H1 (cell line): ENCODE data around the gene PLAA. TPM values are rescaled to one million over a fixed set of nuclear protein-coding genes. Genes with fewer than 3 reads are reported as not detected.

Experiments used
- CTCF ChIA-PET: fragments of 300-600 bp; sonication (Branson Sonifier 250); formaldehyde crosslinking; loops from one replicate; lab custom pipeline; 2021; ENCODE audit not compliant: partially characterized antibody; lab: Charles Lee
- POLR2A ChIA-PET: fragments of 300-600 bp; sonication (Branson Sonifier 250); formaldehyde crosslinking; loops from one replicate; lab custom pipeline; 2021; ENCODE audit warnings: inconsistent platforms; ENCODE audit not compliant: partially characterized antibody; lab: Charles Lee
- DNase-seq, 2 experiments: peaks; one replicate each; pipeline versions ENCODE4 v3.0.0 to v3.0.0-alpha.2; 2010 to 2022; ENCODE audit warnings: low spot score in 2 of 2, low read depth in 1 of 2, mixed read lengths in 1 of 2
- FAIRE-seq: peaks from 2 replicates; lab custom pipeline; 2011; peaks lifted over from hg19 to GRCh38; lab: Jason Lieb, UNC
- H2AFZ ChIP-seq: 2 replicates; pipeline ENCODE4 v1.8.1; 2012; ENCODE audit warnings: low read length, inconsistent platforms
- H2AK5ac ChIP-seq: 2 replicates; pipeline ENCODE4 v1.6.1; 2013; ENCODE audit warnings: low read depth, low read length
- H2BK120ac ChIP-seq: replicated peaks from 2 replicates; pipeline ENCODE3; 2013; ENCODE audit warnings: low read depth, low read length, inconsistent platforms
- H2BK12ac ChIP-seq: 2 replicates; pipeline ENCODE4 v1.6.1; 2013; ENCODE audit warnings: low read depth, low read length
- H2BK15ac ChIP-seq: 2 replicates; pipeline ENCODE4 v1.6.1; 2013; ENCODE audit warnings: low read length
- H2BK20ac ChIP-seq: 2 replicates; pipeline ENCODE4 v1.6.1; 2013; ENCODE audit warnings: low read length
- H2BK5ac ChIP-seq: 2 replicates; pipeline ENCODE4 v1.6.1; 2013; ENCODE audit warnings: low read depth, low read length
- H3K14ac ChIP-seq: 2 replicates; pipeline ENCODE4 v1.6.1; 2013; ENCODE audit warnings: inconsistent platforms; ENCODE audit not compliant: insufficient read length
- H3K18ac ChIP-seq: 2 replicates; pipeline ENCODE4 v1.6.1; 2013; ENCODE audit warnings: low read length; ENCODE audit errors: extremely low read depth
- H3K23ac ChIP-seq: 2 replicates; pipeline ENCODE4 v1.6.1; 2013; ENCODE audit warnings: inconsistent platforms; ENCODE audit not compliant: insufficient read length
- H3K23me2 ChIP-seq: 2 replicates; pipeline ENCODE4 v1.6.1; 2013; ENCODE audit warnings: low read depth, low read length
- H3K27ac ChIP-seq: 2 replicates; pipeline ENCODE4 v1.6.1; 2011; ENCODE audit warnings: low read depth, low read length, inconsistent platforms
- H3K27me3 ChIP-seq, 4 experiments: replicated peaks in 1 of 4; 1 replicate in 1 of 4; 2 replicates in 3 of 4; pipeline versions ENCODE4 v1.6.1 to v1.8.1; 2011 to 2013; ENCODE audit warnings: low read length in 3 of 4, mild to moderate bottlenecking in 3 of 4, inconsistent platforms in 2 of 4, mixed read lengths in 2 of 4, moderate library complexity in 1 of 4; ENCODE audit not compliant: control insufficient read depth in 3 of 4, insufficient read depth in 3 of 4; ENCODE audit errors: extremely low read depth in 1 of 4
- H3K36me3 ChIP-seq, 4 experiments: 2 replicates each; pipeline versions ENCODE4 v1.6.1 to v1.8.1; 2011 to 2013; ENCODE audit warnings: mild to moderate bottlenecking in 4 of 4, low read length in 3 of 4, moderate library complexity in 2 of 4, control low read depth in 1 of 4, inconsistent platforms in 1 of 4; ENCODE audit not compliant: insufficient read depth in 4 of 4, control insufficient read depth in 2 of 4
- H3K4ac ChIP-seq: replicated peaks from 2 replicates; pipeline ENCODE3; 2013; ENCODE audit warnings: low read length, low read depth, mixed read lengths, inconsistent platforms; ENCODE audit not compliant: insufficient read length
- H3K4me1 ChIP-seq, 4 experiments: replicated peaks in 1 of 4; 1 replicate in 1 of 4; 2 replicates in 3 of 4; pipeline versions ENCODE4 v1.6.1 to v1.8.1; 2011 to 2013; ENCODE audit warnings: low read length in 3 of 4, inconsistent platforms in 2 of 4, mixed read lengths in 1 of 4; ENCODE audit not compliant: insufficient read depth in 4 of 4, control insufficient read depth in 3 of 4
- H3K4me2 ChIP-seq, 2 experiments: 2 replicates each; pipeline versions ENCODE4 v1.6.1 to v1.8.1; 2011 to 2013; ENCODE audit warnings: low read depth in 2 of 2, low read length in 2 of 2, control low read depth in 1 of 2, inconsistent platforms in 1 of 2, mild to moderate bottlenecking in 1 of 2; ENCODE audit not compliant: insufficient read depth in 1 of 2
- H3K4me3 ChIP-seq, 4 experiments: fragments of 200-600, 300-600 bp in 1 of 4; sonication (generic), shearing (Covaris generic), sonication (Bioruptor Twin) in 1 of 4; 2 replicates each; pipeline versions ENCODE4 v1.5.1 to v1.8.1; 2011 to 2016; ENCODE audit warnings: low read length in 4 of 4, low read depth in 3 of 4, control low read depth in 2 of 4, inconsistent platforms in 2 of 4, mild to moderate bottlenecking in 2 of 4, mixed read lengths in 1 of 4, moderate library complexity in 1 of 4; ENCODE audit not compliant: insufficient read depth in 2 of 4; ENCODE audit errors: extremely low read depth in 1 of 4
- H3K56ac ChIP-seq: replicated peaks from 2 replicates; pipeline ENCODE3; 2013; ENCODE audit warnings: low read depth, mild to moderate bottlenecking, mixed read lengths, low read length, inconsistent platforms; ENCODE audit not compliant: insufficient read length
- H3K79me1 ChIP-seq: 2 replicates; pipeline ENCODE4 v1.6.1; 2013; ENCODE audit warnings: low read depth, low read length, control low read depth
- H3K79me2 ChIP-seq, 2 experiments: 2 replicates each; pipeline versions ENCODE4 v1.6.1 to v1.8.1; 2012 to 2013; ENCODE audit warnings: low read length in 2 of 2, mild to moderate bottlenecking in 2 of 2, inconsistent platforms in 1 of 2; ENCODE audit not compliant: insufficient read depth in 2 of 2, control insufficient read depth in 1 of 2
- H3K9ac ChIP-seq, 4 experiments: replicated peaks in 1 of 4; 1 replicate in 1 of 4; 2 replicates in 3 of 4; pipeline versions ENCODE4 v1.6.1 to v1.8.1; 2011 to 2013; ENCODE audit warnings: low read depth in 3 of 4, low read length in 3 of 4, control low read depth in 2 of 4, mild to moderate bottlenecking in 2 of 4, moderate library complexity in 2 of 4, inconsistent platforms in 1 of 4; ENCODE audit errors: extremely low read depth in 1 of 4
- H3K9me3 ChIP-seq, 2 experiments: 2 replicates each; pipeline versions ENCODE4 v1.6.1 to v1.8.1; 2012 to 2013; ENCODE audit warnings: mild to moderate bottlenecking in 2 of 2, moderate library complexity in 2 of 2, control low read depth in 1 of 2, inconsistent platforms in 1 of 2, low read depth in 1 of 2, low read length in 1 of 2, mixed read lengths in 1 of 2; ENCODE audit not compliant: insufficient read depth in 2 of 2
- H4K20me1 ChIP-seq, 2 experiments: replicated peaks in 1 of 2; 2 replicates each; pipeline versions ENCODE3 to v1.8.1; 2011 to 2013; ENCODE audit warnings: inconsistent platforms in 2 of 2, low read length in 2 of 2, mild to moderate bottlenecking in 1 of 2; ENCODE audit not compliant: insufficient read depth in 2 of 2, control insufficient read depth in 1 of 2
- H4K5ac ChIP-seq: 2 replicates; pipeline ENCODE4 v1.6.1; 2013; ENCODE audit warnings: low read length, low read depth, mixed read lengths, inconsistent platforms; ENCODE audit not compliant: insufficient read length
- H4K8ac ChIP-seq: 2 replicates; pipeline ENCODE4 v1.8.0; 2013; ENCODE audit warnings: mild to moderate bottlenecking, moderate library complexity, low read length, inconsistent platforms; ENCODE audit not compliant: insufficient read depth; ENCODE audit errors: extremely low read depth
- H4K91ac ChIP-seq: replicated peaks from 2 replicates; pipeline ENCODE3; 2013; ENCODE audit warnings: low read length, mixed read lengths, inconsistent platforms; ENCODE audit not compliant: insufficient read length
- CBX5 ChIP-seq: fragments of 300-800, 300-1000 bp; sonication (generic); IDR thresholded peaks from 2 replicates; pipeline ENCODE4 v1.7.1; 2016; ENCODE audit warnings: antibody characterized with exemption, low read length, low read depth
- NRF1 ChIP-seq: IDR thresholded peaks from 2 replicates; pipeline ENCODE4 v1.6.1; 2011; ENCODE audit warnings: mild to moderate bottlenecking, low read depth, low read length, improper control_type of control experiment
- WGBS, 2 experiments: shearing (Covaris generic) in 1 of 2; methylation state at CpG; one replicate each; pipeline versions ENCODE4 v1.1.6 to v1.1.7; 2013 to 2015; ENCODE audit warnings: low lambda C conversion rate in 2 of 2, mixed read lengths in 2 of 2, inconsistent platforms in 1 of 2, low coverage in 1 of 2, missing lambda C conversion rate in 1 of 2; ENCODE audit not compliant: insufficient replicate concordance in 2 of 2, insufficient coverage in 1 of 2, insufficient read length in 1 of 2; ENCODE audit errors: extremely low coverage in 1 of 2, missing lambda C conversion rate in 1 of 2; 5-methylcytosine and 5-hydroxymethylcytosine counted together
- polyA plus RNA-seq, 7 experiments: library from polyadenylated mRNA; depleted of rRNA in 3 of 7; stranded (reverse) in 5 of 7; unstranded in 2 of 7; fragments of >200 nt in 5 of 7; fragments of 200-250 nt in 2 of 7; gene quantifications; 1 replicate in 5 of 7; 2 replicates in 1 of 7; 4 replicates in 1 of 7; pipeline versions ENCODE4 v1.2.1 to v1.2.3, GENCODE V29; 2011 to 2013; ENCODE audit warnings: missing spikeins in 2 of 7, mixed read lengths in 2 of 7
- total RNA-seq: library from RNA; stranded (reverse); fragmentation: NEBNext Ultra II Directional; extraction: Animal tissue kit (Norgen Biotek cat#: 25700); gene quantifications from 2 replicates; pipeline ENCODE4 v1.2.1, GENCODE V29; 2021

PLAA gene
- total and polyA plus RNA-seq, 2 of the 8 experiments (the other 6 are each of a cell fraction or from before 2014, with no cell fraction given), result 19.2 to 64.2 TPM

- Histone ChIP-seq H3K18ac (no peak overlapping the region), H3K4me2 (no peak overlapping the region), H2AFZ (no peak overlapping the region), H2AK5ac (no peak overlapping the region), H3K79me2 (peaks cover 0 to 19% of the 10 kb centered on the region in 2 experiments; a peak in 2 of 4 replicates), H3K79me1 (no peaks in the 10 kb centered on the region), H2BK5ac (no peak overlapping the region), H3K23ac (no peak overlapping the region), H3K4ac (no peak overlapping the region), H4K8ac (no peak overlapping the region), H4K5ac (no peak overlapping the region), H3K9ac (no peak overlapping the region), H3K23me2 (no peaks in the 10 kb centered on the region), H2BK120ac (no peak overlapping the region), H4K91ac (no peak overlapping the region), H2BK12ac (no peak overlapping the region), H3K27ac (no peak overlapping the region), H2BK20ac (no peak overlapping the region), H3K4me1 (no peaks in the 10 kb centered on the region), H4K20me1 (peaks cover 0 to 1% of the 10 kb centered on the region in 2 experiments), H3K56ac (no peak overlapping the region), H3K4me3 (no peak overlapping the region), H3K9me3 (peaks cover 13 to 16% of the 10 kb centered on the region in 2 experiments), H3K36me3 (peaks cover 5 to 78% (median 36%) of the 10 kb centered on the region in 4 experiments; a peak in 7 of 8 replicates), H3K27me3 (no peaks in the 10 kb centered on the region), H3K14ac (no peak overlapping the region), H2BK15ac (no peak overlapping the region)
- ChIA-PET POLR2A (no interaction called here), CTCF (interaction anchor here (0.8 kb wide), 1 partner anchor 151 kb away, joined by 3 read pairs; no protein-coding TSS in a partner anchor)
- 86% methylated on average over 3 of the region's 3 CpGs; no CpG with 5 or more reads in 1 of the 2 experiments for whole genome bisulfite sequencing, 2 experiments
- no peak for TF ChIP-seq NRF1
- 0 out of 2 replicates have a peak, but pooled peaks have one; percentile 77 for TF ChIP-seq CBX5
- FAIRE-seq, result no peak
- DNase-seq, result no peak
Measured at GRCh38 chr9:26882154-26882553, 64.9 kb downstream of the PLAA start.
